Motor neuron (in vitro differentiated cells): ENCODE results near the gene PFKFB3. TPM values are rescaled to one million over a fixed set of nuclear protein-coding genes. Genes with fewer than 3 reads are reported as not detected.
A peak's percentile ranks its signal among the peaks of the same experiment; 100 is the strongest.

Experiments
- ATAC-seq, 8 experiments: fragments of 200-7000 bp; cut with Tn5 transposase; replicated peaks in 6 of 8; 2 replicates each; pipeline ENCODE4 v1.8.0; 2021; ENCODE audit warnings: mild to moderate bottlenecking in 8 of 8, moderate library complexity in 8 of 8
- H3K27ac ChIP-seq, 2 donors: fragments of 250-450 bp; sonication (Bioruptor Pico); 2 replicates each; pipeline ENCODE4 v1.9.0; 2021; ENCODE audit warnings: antibody characterized with exemption in 2 of 2, mild to moderate bottlenecking in 2 of 2, moderate library complexity in 1 of 2
- H3K4me1 ChIP-seq, 2 donors: fragments of 250-450 bp; sonication (Bioruptor Pico); replicated peaks in 1 of 2; 2 replicates each; pipeline ENCODE4 v1.6.1; 2021; ENCODE audit warnings: antibody characterized with exemption in 2 of 2, mild to moderate bottlenecking in 2 of 2, moderate library complexity in 1 of 2
- H3K4me3 ChIP-seq, 5 donors: fragments of 250-450 bp; sonication (Bioruptor Pico); 2 replicates each; pipeline ENCODE4 v1.9.0; 2021; ENCODE audit warnings: antibody characterized with exemption in 5 of 5, mild to moderate bottlenecking in 5 of 5, moderate library complexity in 4 of 5
- WGBS, 10 experiments: fragments of 450-650 bp; shearing (Covaris generic); methylation state at CpG; one replicate each; pipeline ENCODE4 v1.0.0; 2022; 5-methylcytosine and 5-hydroxymethylcytosine counted together
- in situ Hi-C, 9 experiments: fragments of 400-800 bp; cut with MboI; loops; one replicate each; pipeline ENCODE4 v1.15.0; 2021; ENCODE audit warnings: low sequenced_read_pairs in 9 of 9, low pct_unique_long_range_greater_than_20kb in 2 of 9; ENCODE audit not compliant: unreplicated experiment in 9 of 9
- total RNA-seq, 8 experiments: library from RNA; unstranded; fragments of 300-600 nt; gene quantifications; 2 replicates each; pipeline versions ENCODE4 v1.2.3 to v1.2.4, GENCODE V29; 2022

The PFKFB3 gene
- total RNA-seq, 8 experiments from 2014 or later: 32.4 to 80.6 (median 46.6) TPM

- WGBS, 10 experiments: 70 to 80% methylated on average over 1 to 2 of the region's 3 CpGs; no CpG with 5 or more reads in 8 of the 10 experiments
- Histone ChIP-seq H3K4me1 (peaks cover 26 to 33% of the 10 kb centered on the region in 2 donors), H3K27ac (no peak overlapping the region), H3K4me3 (no peak overlapping the region)
- in situ Hi-C loops: no loop called here
- no peak for ATAC-seq
Measured at GRCh38 chr10:6168084-6168483, 34.6 kb upstream of the PFKFB3 start.

GRCh38 chr10:6170638-6171037 lies 32.1 kb upstream of the PFKFB3 start:
- ATAC-seq: peak in 1 of 8 experiments; percentile 48
- H3K4me3 ChIP-seq: no peak overlapping the region
- 25 to 100% (median 98%) methylated on average over 1 to 2 of the region's 2 CpGs for WGBS, 10 experiments
- no peak overlapping the region for H3K27ac ChIP-seq
- in situ Hi-C loops: no loop called here
- peaks cover 9 to 17% of the 10 kb centered on the region in 2 donors for H3K4me1 ChIP-seq

- Histone ChIP-seq H3K4me3 (no peak overlapping the region), H3K27ac (no peak overlapping the region), H3K4me1 (peaks cover 0 to 3% of the 10 kb centered on the region in 2 donors)
- WGBS, 10 experiments: 60 to 100% (median 93%) methylated on average over 2 to 15 of the region's 23 CpGs; no CpG with 5 or more reads in 1 of the 10 experiments
- ATAC-seq: peak in 2 of 8 experiments; percentile 55 to 67
- in situ Hi-C loops: no loop called here
Measured at GRCh38 chr10:6171881-6172695, 30.6 kb upstream of the PFKFB3 start.

- Histone ChIP-seq H3K4me3 (no peak overlapping the region), H3K27ac (no peak overlapping the region), H3K4me1 (no peaks in the 10 kb centered on the region)
- WGBS, 10 experiments: 0 to 100% (median 86%) methylated on average over 1 to 2 of the region's 8 CpGs; no CpG with 5 or more reads in 2 of the 10 experiments
- in situ Hi-C loops: no loop called here
- peak in 1 of 8 experiments; percentile 52 for ATAC-seq
Measured at GRCh38 chr10:6173203-6173602, 29.5 kb upstream of the PFKFB3 start.

GRCh38 chr10:6174201-6174874 lies 28.4 kb upstream of the PFKFB3 start:
- no peak overlapping the region for H3K4me3 ChIP-seq
- no peak overlapping the region for H3K27ac ChIP-seq

GRCh38 chr10:6175329-6176055 lies 27.2 kb upstream of the PFKFB3 start:
- ATAC-seq: no peak
- Histone ChIP-seq H3K4me1 (peaks cover 0 to 10% of the 10 kb centered on the region in 2 donors), H3K4me3 (no peak overlapping the region), H3K27ac (no peak overlapping the region)
- WGBS, 10 experiments: 67 to 96% (median 76%) methylated on average over 3 to 8 of the region's 16 CpGs; no CpG with 5 or more reads in 4 of the 10 experiments
- in situ Hi-C loops: no loop called here

More at GRCh38 chr10:6174201-6174874, 28.4 kb upstream of the PFKFB3 start:
- in situ Hi-C loops: no loop called here
- ATAC-seq: no peak
- 87 to 100% (median 100%) methylated on average over 1 to 3 of the region's 22 CpGs; no CpG with 5 or more reads in 3 of the 10 experiments for WGBS, 10 experiments
- peaks cover 0 to 9% of the 10 kb centered on the region in 2 donors for H3K4me1 ChIP-seq

- in situ Hi-C loops: no loop called here
- Histone ChIP-seq H3K27ac (no peak overlapping the region), H3K4me3 (no peak overlapping the region), H3K4me1 (peaks cover 0 to 10% of the 10 kb centered on the region in 2 donors)
- peak in 6 of 8 experiments; percentile 15 to 93 (median 51) for ATAC-seq
- 48 to 100% (median 93%) methylated on average over 1 to 5 of the region's 8 CpGs; no CpG with 5 or more reads in 3 of the 10 experiments for WGBS, 10 experiments
Measured at GRCh38 chr10:6176691-6177231, 26.0 kb upstream of the PFKFB3 start.

GRCh38 chr10:6177880-6178281 lies 24.9 kb upstream of the PFKFB3 start:
- 80 to 100% (median 88%) methylated on average over 1 to 3 of the region's 9 CpGs; no CpG with 5 or more reads in 6 of the 10 experiments for WGBS, 10 experiments
- H3K4me1 ChIP-seq: peaks cover 0 to 16% of the 10 kb centered on the region in 2 donors
- in situ Hi-C loops: no loop called here
- H3K27ac ChIP-seq: no peak overlapping the region
- no peak overlapping the region for H3K4me3 ChIP-seq
- no peak for ATAC-seq

- Histone ChIP-seq H3K4me1 (peaks cover 0 to 16% of the 10 kb centered on the region in 2 donors), H3K4me3 (no peak overlapping the region), H3K27ac (no peak overlapping the region)
- ATAC-seq: no peak
- in situ Hi-C loops: no loop called here
- WGBS, 10 experiments: 56 to 100% (median 86%) methylated on average over 1 to 8 of the region's 17 CpGs; no CpG with 5 or more reads in 6 of the 10 experiments
Measured at GRCh38 chr10:6178581-6178980, 24.2 kb upstream of the PFKFB3 start.

GRCh38 chr10:6179078-6179477 lies 23.7 kb upstream of the PFKFB3 start:
- 65 to 100% (median 83%) methylated on average over 2 to 5 of the region's 8 CpGs; no CpG with 5 or more reads in 3 of the 10 experiments for WGBS, 10 experiments
- Histone ChIP-seq H3K4me3 (no peak overlapping the region), H3K4me1 (peaks cover 0 to 16% of the 10 kb centered on the region in 2 donors), H3K27ac (no peak overlapping the region)
- in situ Hi-C loops: no loop called here
- ATAC-seq: no peak

- WGBS, 10 experiments: 79 to 100% (median 90%) methylated on average over 1 to 4 of the region's 4 CpGs; no CpG with 5 or more reads in 2 of the 10 experiments
- no peak overlapping the region for H3K27ac ChIP-seq
- ATAC-seq: no peak
Measured at GRCh38 chr10:6180480-6181110, 22.1 kb upstream of the PFKFB3 start.

GRCh38 chr10:6181249-6181648 lies 21.5 kb upstream of the PFKFB3 start:
- in situ Hi-C loops: no loop called here
- no peak overlapping the region for H3K27ac ChIP-seq
- WGBS, 10 experiments: 90 to 100% (median 100%) methylated on average over 1 to 6 of the region's 6 CpGs; no CpG with 5 or more reads in 3 of the 10 experiments
- H3K4me1 ChIP-seq: peaks cover 0 to 16% of the 10 kb centered on the region in 2 donors
- no peak for ATAC-seq
- no peak overlapping the region for H3K4me3 ChIP-seq

More at GRCh38 chr10:6180480-6181110, 22.1 kb upstream of the PFKFB3 start:
- no peak overlapping the region for H3K4me3 ChIP-seq
- peaks cover 0 to 16% of the 10 kb centered on the region in 2 donors for H3K4me1 ChIP-seq
- in situ Hi-C loops: no loop called here
